GM21786 (cell line): ENCODE measurements around the gene SNTG2.
"Not testable (repeated sequence)": the region's sequence is repeated elsewhere in the genome, so short reads cannot be mapped to it uniquely, and the experiment has no call there.

Source experiments
- ATAC-seq: cut with Tn5 transposase; IDR thresholded peaks from one replicate; pipeline ENCODE4 v1.9.1; 2021; ENCODE audit not compliant: unreplicated experiment

SNTG2 gene

GRCh38 chr2:1360557-1361250 is 410.1 kb downstream of the SNTG2 start:
- no peak for ATAC-seq

GRCh38 chr2:1363367-1363766 is 412.7 kb downstream of the SNTG2 start:
- no peak for ATAC-seq

DNA sequence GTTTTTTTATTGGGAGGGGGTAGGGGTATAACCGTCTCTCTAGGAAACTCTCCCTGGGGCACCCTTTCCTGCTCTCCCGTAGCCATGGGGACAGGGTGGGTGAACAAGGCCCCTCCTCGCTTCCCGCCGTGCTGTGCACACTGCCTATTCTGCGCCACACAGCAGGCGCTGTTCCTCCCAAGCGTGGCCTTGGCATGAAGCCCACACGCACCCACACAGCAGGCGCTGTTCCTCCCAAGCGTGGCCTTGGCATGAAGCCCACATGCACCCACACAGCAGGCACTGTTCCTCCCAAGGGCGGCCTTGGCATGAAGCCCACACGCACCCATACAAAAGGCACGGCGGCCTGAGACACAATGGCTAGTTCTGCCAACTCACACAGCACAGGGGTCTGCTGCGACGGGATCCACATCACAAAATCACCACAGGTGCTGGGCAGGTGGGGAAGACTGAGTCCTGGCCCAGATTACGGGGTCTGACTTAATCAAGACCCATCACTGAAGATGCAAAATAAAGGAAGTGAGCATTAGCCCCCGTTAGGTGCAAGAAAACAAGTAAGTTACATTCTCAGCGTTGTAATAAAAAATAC is 416.0 kb downstream of the SNTG2 start:
- no peak for ATAC-seq

DNA sequence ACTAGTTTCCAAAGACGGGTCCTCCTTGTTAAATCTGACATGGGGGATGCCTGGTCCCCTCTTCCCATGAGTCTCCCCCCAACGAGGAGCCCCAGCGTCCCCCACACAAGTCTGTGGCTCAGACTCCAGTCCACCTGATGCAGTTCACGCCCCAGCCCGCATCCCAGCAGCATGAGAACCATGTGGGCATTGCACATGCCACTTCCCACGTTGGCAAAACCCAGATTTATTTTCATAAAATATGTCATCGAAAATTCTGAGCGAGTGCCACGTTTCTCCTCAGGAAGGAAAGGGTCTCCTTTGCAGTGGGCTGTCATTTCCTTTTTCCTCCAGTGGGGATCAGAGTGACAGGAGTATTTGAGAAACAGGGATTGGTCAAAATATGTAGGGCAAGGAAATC is 417.0 kb downstream of the SNTG2 start:
- no peak for ATAC-seq

- ATAC-seq: no peak
Observed at GRCh38 chr2:1369905-1370304, 419.3 kb downstream of the SNTG2 start.

GRCh38 chr2:1370461-1370860 is 419.8 kb downstream of the SNTG2 start:
- no peak for ATAC-seq

DNA sequence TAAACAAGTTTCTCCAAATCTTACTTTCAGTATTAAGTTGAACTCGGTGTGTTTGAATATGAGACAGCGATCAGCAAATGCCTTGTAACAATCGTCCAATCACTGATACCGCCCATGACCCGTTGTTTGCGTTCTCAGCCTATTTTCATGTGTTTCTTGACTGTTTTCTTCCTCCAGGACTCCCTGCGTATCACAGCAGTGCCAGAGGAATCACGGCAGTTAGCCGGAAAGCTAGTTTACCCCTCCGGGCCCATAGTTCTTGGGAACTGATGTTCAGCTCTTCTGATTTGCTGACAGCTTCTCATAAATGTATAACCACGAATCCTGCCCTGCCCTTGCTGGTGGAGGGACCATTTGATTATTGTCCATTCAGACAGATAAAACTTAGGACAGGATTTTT is 420.4 kb downstream of the SNTG2 start:
- no peak for ATAC-seq

DNA sequence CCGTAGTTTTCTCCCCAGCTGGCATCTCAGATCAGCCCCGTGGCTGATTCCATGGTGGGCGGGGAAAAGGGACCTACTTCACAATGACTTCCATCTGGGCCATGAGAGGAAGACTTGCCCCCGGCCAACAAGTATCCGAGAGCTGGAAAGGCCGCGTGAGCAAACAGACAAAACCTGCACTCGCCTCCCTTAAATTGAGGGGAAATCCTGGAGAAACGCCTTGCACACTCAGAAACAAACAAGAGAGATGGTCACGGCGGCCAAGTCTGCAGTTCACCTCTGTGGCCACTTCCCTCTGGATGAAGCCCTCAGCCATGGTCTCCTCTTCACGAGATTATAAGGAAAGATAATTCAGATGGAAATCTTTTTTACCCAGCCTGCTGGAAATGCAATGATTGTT is 423.2 kb downstream of the SNTG2 start:
- no peak for ATAC-seq

DNA sequence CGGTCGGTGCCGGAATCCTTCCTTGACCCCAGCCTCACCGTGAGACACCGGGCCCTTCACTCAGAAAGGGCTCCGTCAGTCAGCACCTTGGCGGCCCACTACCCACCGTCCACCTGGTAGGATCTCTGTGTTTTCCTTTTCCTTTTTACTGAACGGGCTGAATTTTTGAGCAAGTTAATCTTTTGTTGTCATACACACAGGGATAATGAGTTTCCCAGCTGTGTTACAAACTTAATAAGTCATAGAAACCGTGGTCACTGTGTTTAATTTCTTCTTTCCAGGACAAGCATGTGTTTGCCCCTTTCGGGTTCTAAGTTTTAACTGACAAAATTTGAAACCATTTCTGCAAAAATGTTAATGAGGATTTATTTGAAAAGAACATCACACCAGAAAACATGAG is 423.6 kb downstream of the SNTG2 start:
- no peak for ATAC-seq

DNA sequence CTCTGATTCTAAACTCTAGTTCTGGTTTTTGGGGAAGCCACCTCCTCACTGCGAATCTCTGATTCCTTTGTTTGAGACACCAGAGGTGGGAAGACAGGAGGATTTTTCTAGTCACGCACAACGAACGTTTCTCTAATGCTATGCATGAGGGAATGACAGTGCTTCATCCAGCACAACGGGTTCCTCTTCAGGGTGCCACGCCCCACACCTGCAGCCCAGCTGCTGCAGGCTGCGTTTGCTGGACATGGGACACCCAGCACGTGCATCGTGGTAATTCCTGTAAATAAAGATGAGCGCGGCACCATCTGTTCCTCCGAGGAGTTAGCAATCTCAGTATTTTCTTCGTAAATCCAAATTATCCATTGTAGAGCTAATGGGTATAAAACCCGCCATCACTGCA is 425.1 kb downstream of the SNTG2 start:
- ATAC-seq: no peak

- ATAC-seq: no peak
Observed at GRCh38 chr2:1377473-1377872, 426.8 kb downstream of the SNTG2 start.

DNA sequence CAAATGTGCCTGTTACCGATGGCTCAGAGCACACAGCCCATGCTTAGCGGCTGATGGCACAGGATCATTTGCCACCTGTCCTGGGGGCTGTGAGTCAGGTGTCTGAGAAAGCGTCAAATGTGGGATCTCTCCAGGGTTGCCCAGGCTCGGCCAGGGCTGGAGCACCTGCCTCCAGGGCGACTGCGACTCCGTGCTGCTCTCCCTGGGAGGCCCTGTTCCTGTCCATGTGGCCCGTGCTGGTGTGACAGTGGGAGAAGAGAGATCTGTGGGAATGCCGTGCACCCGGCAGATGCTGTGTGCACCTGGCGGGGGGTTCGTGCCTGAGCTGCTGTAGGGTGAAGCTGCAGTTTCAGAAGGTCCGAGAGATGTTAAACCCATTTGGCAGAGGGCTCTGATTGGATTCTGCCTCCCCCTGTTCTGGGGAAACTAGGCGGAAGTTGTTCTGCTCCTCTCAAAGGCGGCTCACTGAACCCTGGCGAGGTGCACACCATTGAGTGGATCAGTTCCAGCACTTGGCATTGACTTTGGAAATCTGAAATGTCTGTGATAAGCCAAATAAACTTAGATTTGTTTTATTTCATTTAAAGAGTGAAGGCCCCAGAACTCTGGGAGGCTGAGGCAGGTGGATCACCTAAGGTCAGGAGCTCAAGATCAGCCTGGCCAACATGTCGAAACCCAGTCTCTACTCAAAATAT is 428.0 kb downstream of the SNTG2 start:
- ATAC-seq: no peak

GRCh38 chr2:1381644-1382043 is 431.0 kb downstream of the SNTG2 start:
- no peak for ATAC-seq

GRCh38 chr2:1387954-1388725 is 437.5 kb downstream of the SNTG2 start:
- not testable (repeated sequence) for ATAC-seq

DNA sequence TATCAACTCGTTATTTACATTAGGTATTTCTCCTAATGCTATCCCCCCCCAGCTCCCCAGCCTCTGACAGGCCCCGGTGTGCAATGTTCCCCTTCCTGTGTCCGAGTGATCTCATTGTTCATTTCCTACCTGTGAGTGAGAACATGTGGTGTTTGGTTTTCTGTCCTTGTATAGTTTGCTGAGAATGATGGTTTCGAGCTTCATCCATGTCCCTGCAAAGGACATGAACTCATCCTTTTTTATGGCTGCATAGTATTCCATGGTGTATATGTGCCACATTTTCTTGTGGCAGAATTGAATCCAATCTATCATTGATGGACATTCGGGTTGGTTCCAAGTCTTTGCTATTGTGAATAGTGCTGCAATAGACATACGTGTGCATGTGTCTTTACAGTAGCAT is 439.5 kb downstream of the SNTG2 start:
- ATAC-seq: not testable (repeated sequence)

DNA sequence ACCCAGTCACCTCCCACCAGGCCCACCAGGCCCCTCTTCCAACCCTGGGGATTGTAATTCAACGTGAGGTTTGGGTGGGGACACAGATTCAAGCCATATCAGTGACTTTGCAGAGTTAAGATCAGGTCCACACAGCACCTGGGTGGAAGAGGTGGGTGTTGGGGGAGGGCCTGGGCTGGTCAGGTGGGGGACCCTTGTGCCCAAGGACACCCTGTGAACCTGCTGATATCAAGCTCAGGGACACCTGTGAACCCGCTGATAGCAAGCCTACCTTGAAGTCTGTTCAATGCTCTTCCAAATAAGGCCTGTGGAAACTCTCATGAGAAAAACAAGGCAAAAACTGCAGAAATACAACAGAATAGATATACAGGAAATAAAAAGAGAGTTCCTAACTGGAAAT is 442.7 kb downstream of the SNTG2 start:
- ATAC-seq: no peak

DNA sequence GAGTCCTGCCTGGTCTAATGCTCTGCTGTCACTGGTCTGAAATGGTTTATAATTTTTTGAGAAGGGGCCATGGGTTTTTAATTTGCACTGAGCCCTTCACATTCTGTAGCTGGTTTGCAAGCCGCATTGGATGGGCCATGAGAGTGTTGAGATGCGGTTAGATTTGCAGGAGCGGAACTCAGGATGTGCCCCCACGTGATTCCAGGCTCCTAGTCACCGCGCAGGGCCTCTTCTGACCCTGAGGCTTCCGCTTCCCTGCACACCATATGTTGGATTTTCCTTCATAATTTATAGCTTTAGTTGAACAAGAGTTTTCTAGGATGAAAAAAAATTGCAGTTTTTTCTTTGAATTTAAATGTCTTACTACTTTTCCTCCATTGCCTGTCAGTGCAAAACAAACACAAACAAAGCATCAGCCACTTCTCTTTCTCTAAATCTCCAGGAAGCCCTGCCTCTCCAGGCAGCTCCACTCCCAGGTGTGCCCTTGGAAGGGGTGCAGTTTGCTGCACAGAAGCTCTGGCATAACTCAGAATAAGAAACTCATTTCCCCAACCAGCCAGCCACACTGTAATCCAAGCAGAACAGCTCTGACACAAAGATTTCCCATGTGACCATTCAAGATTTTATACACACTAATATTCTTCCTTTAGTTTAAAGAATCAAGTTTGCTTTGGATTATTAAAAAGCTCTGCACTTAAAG is 444.2 kb downstream of the SNTG2 start:
- ATAC-seq: no peak

GRCh38 chr2:1397350-1397749 is 446.7 kb downstream of the SNTG2 start:
- ATAC-seq: no peak

GRCh38 chr2:1398191-1398590 is 447.5 kb downstream of the SNTG2 start:
- no peak for ATAC-seq

DNA sequence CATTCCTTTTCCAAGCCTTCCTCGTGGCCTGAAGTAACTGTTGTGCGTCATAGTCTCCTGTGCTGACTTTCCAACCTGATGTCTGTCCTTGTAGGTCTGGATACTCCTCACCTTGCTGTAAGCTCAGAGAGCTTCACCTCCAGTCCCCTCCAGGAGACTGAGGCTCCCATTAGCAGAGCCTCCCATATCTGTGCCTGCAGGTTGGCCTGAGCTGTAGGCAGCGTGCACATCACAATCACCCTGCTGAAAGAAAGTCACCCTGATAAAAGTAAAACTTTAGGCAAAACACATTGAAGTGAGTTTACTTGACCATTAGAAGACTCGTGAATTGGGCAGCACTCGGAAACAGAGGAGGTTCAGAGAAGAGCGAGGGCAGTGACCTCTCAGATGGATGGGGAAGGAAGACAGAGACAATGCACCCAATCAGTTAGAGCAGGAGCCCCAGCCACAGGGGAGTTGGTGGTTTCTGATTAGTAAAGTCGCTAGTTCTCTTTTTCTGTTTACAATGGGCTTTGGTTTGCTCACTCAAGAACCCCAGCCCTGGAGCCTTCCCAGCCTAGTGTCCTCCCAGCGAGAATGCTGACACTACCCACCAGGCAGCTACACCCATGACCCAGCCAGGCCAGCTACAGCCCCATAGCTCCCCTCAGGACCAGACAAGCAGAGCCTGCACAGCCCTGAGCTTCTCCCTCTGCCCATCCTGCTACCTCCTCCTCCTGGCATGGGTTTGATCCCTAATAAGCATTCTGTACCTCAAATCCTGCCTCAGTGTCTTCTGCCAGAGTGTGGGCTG is 450.5 kb downstream of the SNTG2 start:
- no peak for ATAC-seq
